Fibroblast of mammary gland (primary cell): ENCODE measurements around the gene SMIM14.
A peak's percentile ranks its signal among the peaks of the same experiment; 100 is the strongest.

Experiments
- DNase-seq: peaks from one replicate; pipeline ENCODE4 v3.0.0-alpha.2; 2010; ENCODE audit warnings: low read depth
- H3K4me3 ChIP-seq: 2 replicates; pipeline ENCODE4 v1.5.1; 2011; ENCODE audit warnings: low read depth, mild to moderate bottlenecking, low read length, moderate library complexity; ENCODE audit not compliant: control insufficient read depth
- CTCF ChIP-seq: conservative IDR thresholded peaks from 2 replicates; pipeline ENCODE4 v1.5.1; 2011; ENCODE audit warnings: low read depth, low read length, inconsistent platforms; ENCODE audit not compliant: control insufficient read depth, insufficient read depth

Gene SMIM14

GRCh38 chr4:39528061-39528465, 110.6 kb downstream of the SMIM14 start:
- peak; percentile 96 for DNase-seq

GRCh38 chr4:39527296-39528060, 111.2 kb downstream of the SMIM14 start, which contains the start of gene UGDH:
Gene UGDH (minus strand): TSS chr4:39527439. CDS start chr4:39521512, 5,927 bp downstream.
- peak within 1 kb of the TSS; percentile 97 for H3K4me3 ChIP-seq
- peak; percentile 98 for DNase-seq

More at GRCh38 chr4:39528061-39528465, 110.6 kb downstream of the SMIM14 start:
- H3K4me3 ChIP-seq: peak overlapping the region; percentile 78
- TF ChIP-seq CTCF: no peak

GRCh38 chr4:39526765-39527295, 111.8 kb downstream of the SMIM14 start:
- peak overlapping the region; percentile 97 for H3K4me3 ChIP-seq
- no peak for TF ChIP-seq CTCF
- DNase-seq: no peak

More at GRCh38 chr4:39527296-39528060, 111.2 kb downstream of the SMIM14 start, which contains the start of gene UGDH:
- no peak for TF ChIP-seq CTCF

- DNase-seq: no peak
- no peak for TF ChIP-seq CTCF
- peak overlapping the region; percentile 97 for H3K4me3 ChIP-seq
Measured at GRCh38 chr4:39525822-39526690, 112.6 kb downstream of the SMIM14 start.

- H3K4me3 ChIP-seq: peak overlapping the region; percentile 97
- peak; percentile 45 for DNase-seq
- TF ChIP-seq CTCF: no peak
Measured at GRCh38 chr4:39524161-39524957, 114.3 kb downstream of the SMIM14 start.

DNA sequence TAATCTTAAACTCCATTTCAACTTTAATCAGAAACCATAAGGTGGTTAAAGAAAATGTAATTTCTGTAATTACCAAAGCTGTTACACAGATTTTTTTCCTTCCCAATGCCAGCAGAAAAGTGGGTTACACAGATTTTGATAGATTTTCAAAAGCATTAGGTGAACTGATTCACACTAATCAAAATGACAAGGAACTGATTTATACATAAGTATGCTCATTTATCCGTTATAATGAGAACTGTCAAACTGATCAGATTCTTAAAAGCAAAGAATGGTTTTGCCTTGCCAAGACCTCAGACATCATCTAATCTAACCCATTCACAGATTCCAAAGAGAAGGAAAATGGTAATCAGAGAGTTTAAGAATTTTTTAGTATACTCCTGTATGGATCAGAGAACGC, 116.6 kb downstream of the SMIM14 start:
- no peak for DNase-seq
- H3K4me3 ChIP-seq: peak overlapping the region; percentile 5
- no peak for TF ChIP-seq CTCF
